Esophagus muscularis mucosa (tissue), 4 donors: ENCODE measurements around the gene ADGRV1. TPM values are rescaled to one million over a fixed set of nuclear protein-coding genes. Genes with fewer than 3 reads are reported as not detected.
"Not testable (repeated sequence)": the region's sequence is repeated elsewhere in the genome, so short reads cannot be mapped to it uniquely, and the experiment has no call there.

Experiments
- DNase-seq: peaks from one replicate; pipeline ENCODE4 v3.0.0-alpha.2; 2017; ENCODE audit errors: extremely low spot score
- H3K27ac ChIP-seq, 4 donors: fragments of 200-600 bp; sonication (generic); replicated peaks in 1 of 4; 1 replicate in 3 of 4; 2 replicates in 1 of 4; pipeline ENCODE4 v1.5.1; 2016 to 2019; ENCODE audit warnings: mild to moderate bottlenecking in 1 of 4
- H3K27me3 ChIP-seq, 4 donors: fragments of 200-600 bp; sonication (generic); one replicate each; pipeline versions ENCODE4 v1.5.1 to v1.6.0; 2016 to 2019
- H3K36me3 ChIP-seq, 4 donors: fragments of 200-600 bp; sonication (generic); one replicate each; pipeline ENCODE4 v1.5.1; 2016 to 2019
- H3K4me1 ChIP-seq, 4 donors: fragments of 200-600 bp; sonication (generic); one replicate each; pipeline ENCODE4 v1.5.1; 2016 to 2019
- H3K4me3 ChIP-seq, 4 donors: fragments of 200-600 bp; sonication (generic); 1 replicate in 2 of 4; 2 replicates in 2 of 4; pipeline ENCODE4 v1.5.1; 2016 to 2019; ENCODE audit warnings: mild to moderate bottlenecking in 4 of 4, moderate library complexity in 1 of 4
- H3K9me3 ChIP-seq, 4 donors: fragments of 200-600 bp; sonication (generic); 1 replicate in 3 of 4; 2 replicates in 1 of 4; pipeline ENCODE4 v1.5.1; 2016 to 2019
- EP300 ChIP-seq: sonication (generic); formaldehyde crosslinking; IDR thresholded peaks from one replicate; pipeline ENCODE4 v1.6.1; 2017; ENCODE audit warnings: antibody characterized with exemption
- POLR2A ChIP-seq: fragments of 450-650 bp; IDR thresholded peaks from one replicate; pipeline ENCODE4 v1.6.1; 2017; ENCODE audit warnings: antibody characterized with exemption, moderate library complexity, mild to moderate bottlenecking, low read depth
- POLR2AphosphoS5 ChIP-seq, 2 donors: sonication (generic); formaldehyde crosslinking; IDR thresholded peaks; one replicate each; pipeline ENCODE4 v1.6.1; 2017; ENCODE audit warnings: antibody characterized with exemption in 2 of 2
- WGBS: methylation state at CpG from one replicate; pipeline ENCODE4 v1.1.5; 2018; 5-methylcytosine and 5-hydroxymethylcytosine counted together
- intact Hi-C: fragments of 100-400 bp; cut with DNase I; formaldehyde crosslinking; loops from one replicate; pipeline ENCODE4 v1.15.1; 2023
- total RNA-seq, 4 donors: library from RNA; depleted of rRNA; stranded (reverse); fragments of >200 nt; gene quantifications; one replicate each; pipeline versions ENCODE4 v1.1.0 to v1.2.1, GENCODE V29; 2016
- TF ChIP-seq, protein P1 (sequence below), 3 experiments: fragments of 200-600 bp in 2 of 3; fragments of 450-650 bp in 1 of 3; sonication (generic) in 2 of 3; IDR thresholded peaks; one replicate each; pipeline ENCODE4 v1.5.1; 2017 to 2019; ENCODE audit warnings: antibody characterized with exemption in 3 of 3, mild to moderate bottlenecking in 2 of 3, moderate library complexity in 1 of 3

Gene ADGRV1
- total RNA-seq, 4 donors from 2014 or later = 0.42 to 1.4 (median 0.54) TPM

DNA sequence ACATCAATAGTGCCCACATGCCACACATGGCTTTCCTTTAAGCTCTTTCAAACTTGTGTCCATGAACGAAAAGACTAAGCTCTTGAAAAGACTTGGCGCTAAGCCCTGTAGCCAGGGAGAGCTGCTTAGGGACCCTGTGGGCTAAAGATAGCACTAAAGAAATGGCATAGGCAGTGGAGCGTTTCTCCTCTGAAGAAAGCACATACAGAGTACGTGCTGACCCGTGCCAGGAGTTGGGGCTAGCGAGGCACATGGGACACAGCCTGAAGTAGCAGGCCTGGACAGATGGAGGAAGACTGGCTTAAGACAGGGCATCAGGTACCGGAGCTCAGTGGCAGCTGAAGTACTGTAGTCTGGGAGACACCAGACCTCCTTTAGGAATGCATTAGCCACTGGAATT, 39.7 kb downstream of the ADGRV1 start:
- Histone ChIP-seq H3K36me3 (no peaks in the 10 kb centered on the region), H3K4me1 (no peaks in the 10 kb centered on the region), H3K9me3 (no peaks in the 10 kb centered on the region), H3K27ac (no peak overlapping the region), H3K27me3 (no peaks in the 10 kb centered on the region), H3K4me3 (no peak overlapping the region)
- intact Hi-C loops = no loop called here
- TF ChIP-seq, protein P1, sequence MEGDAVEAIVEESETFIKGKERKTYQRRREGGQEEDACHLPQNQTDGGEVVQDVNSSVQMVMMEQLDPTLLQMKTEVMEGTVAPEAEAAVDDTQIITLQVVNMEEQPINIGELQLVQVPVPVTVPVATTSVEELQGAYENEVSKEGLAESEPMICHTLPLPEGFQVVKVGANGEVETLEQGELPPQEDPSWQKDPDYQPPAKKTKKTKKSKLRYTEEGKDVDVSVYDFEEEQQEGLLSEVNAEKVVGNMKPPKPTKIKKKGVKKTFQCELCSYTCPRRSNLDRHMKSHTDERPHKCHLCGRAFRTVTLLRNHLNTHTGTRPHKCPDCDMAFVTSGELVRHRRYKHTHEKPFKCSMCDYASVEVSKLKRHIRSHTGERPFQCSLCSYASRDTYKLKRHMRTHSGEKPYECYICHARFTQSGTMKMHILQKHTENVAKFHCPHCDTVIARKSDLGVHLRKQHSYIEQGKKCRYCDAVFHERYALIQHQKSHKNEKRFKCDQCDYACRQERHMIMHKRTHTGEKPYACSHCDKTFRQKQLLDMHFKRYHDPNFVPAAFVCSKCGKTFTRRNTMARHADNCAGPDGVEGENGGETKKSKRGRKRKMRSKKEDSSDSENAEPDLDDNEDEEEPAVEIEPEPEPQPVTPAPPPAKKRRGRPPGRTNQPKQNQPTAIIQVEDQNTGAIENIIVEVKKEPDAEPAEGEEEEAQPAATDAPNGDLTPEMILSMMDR (IDR thresholded peaks at IDR 0.05) = no peak
- DNase-seq = no peak
- WGBS = 85% methylated on average over 7 of the region's 7 CpGs

DNA sequence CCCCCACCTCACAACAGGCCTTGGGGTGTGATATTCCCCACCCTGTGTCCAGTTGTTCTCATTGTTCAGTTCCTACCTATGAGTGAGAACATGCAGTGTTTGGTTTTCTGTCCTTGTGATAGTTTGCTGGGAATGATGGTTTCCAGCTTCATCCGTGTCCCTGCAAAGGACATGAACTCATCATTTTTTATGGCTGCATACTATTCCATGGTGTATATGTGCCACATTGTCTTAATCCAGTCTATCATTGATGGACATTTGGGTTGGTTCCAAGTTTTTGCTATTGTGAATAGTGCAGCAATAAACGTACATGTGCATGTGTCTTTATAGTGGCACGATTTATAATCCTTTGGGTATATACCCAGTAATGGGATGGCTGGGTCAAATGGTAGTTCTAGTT, 41.7 kb downstream of the ADGRV1 start:
- DNase-seq, intact Hi-C loops, H3K27me3 ChIP-seq, H3K27ac ChIP-seq, H3K4me3 ChIP-seq, H3K36me3 ChIP-seq, H3K9me3 ChIP-seq, H3K4me1 ChIP-seq: not testable (repeated sequence)
- 96% methylated on average over 3 of the region's 3 CpGs for WGBS

DNA sequence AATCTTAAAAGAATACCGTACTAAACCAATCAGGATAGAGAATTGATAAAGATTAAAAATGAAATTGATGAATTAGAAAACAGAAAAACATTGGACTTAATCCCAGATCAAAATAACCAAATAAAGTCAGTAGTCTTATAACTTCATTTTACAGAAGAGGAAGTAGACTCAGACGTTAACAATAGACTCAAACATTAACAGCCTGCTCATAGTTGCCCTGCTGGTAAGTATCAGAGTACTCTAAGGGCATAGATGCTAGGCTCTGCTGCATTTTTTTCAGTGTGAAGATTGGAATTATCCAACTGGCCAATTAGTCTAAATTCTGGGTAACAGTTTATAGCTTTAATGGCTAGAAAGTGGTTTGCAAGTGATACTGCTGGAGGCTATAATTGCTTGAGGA, 42.9 kb downstream of the ADGRV1 start:
- Histone ChIP-seq H3K27me3 (no peaks in the 10 kb centered on the region), H3K27ac (no peak overlapping the region), H3K4me3 (no peak overlapping the region), H3K36me3 (no peaks in the 10 kb centered on the region), H3K4me1 (no peaks in the 10 kb centered on the region), H3K9me3 (no peaks in the 10 kb centered on the region)
- intact Hi-C loops = no loop called here
- no peak for TF ChIP-seq POLR2AphosphoS5 (IDR thresholded peaks at IDR 0.05)
- TF ChIP-seq POLR2A = no peak
- TF ChIP-seq, protein P1 (IDR thresholded peaks at IDR 0.05) = no peak
- TF ChIP-seq EP300 = no peak
- 59% methylated on average over 2 of the region's 2 CpGs for WGBS
- DNase-seq = no peak

DNA sequence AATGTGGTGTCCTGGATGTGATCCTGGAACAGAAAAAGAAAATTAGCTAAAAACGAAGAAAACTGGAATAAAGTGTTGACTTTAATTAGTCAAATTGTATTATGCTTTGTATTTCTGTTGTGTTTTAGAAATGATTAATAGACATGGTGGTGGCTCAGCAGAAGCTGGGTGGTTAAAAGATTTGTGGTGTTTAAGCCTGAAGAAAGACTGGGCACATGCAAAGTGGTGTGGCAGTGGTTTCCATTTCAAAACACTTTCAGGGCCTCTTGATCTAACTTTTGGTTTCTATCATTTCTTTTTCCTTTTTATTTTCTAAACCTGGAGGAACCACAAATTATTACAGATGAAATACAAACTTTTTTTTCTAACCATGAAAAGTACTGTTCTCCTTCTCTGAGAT, 44.1 kb downstream of the ADGRV1 start:
- Histone ChIP-seq H3K4me1 (no peaks in the 10 kb centered on the region), H3K9me3 (no peaks in the 10 kb centered on the region), H3K4me3 (no peak overlapping the region), H3K27ac (no peak overlapping the region), H3K27me3 (no peaks in the 10 kb centered on the region), H3K36me3 (no peaks in the 10 kb centered on the region)
- intact Hi-C loops = no loop called here
- TF ChIP-seq EP300 (no peak), POLR2A (no peak), POLR2AphosphoS5 (IDR thresholded peaks at IDR 0.05) (no peak)
- TF ChIP-seq, protein P1 (IDR thresholded peaks at IDR 0.05) = no peak
- no peak for DNase-seq
- 76% methylated on average over 1 of the region's 1 CpG for WGBS

DNA sequence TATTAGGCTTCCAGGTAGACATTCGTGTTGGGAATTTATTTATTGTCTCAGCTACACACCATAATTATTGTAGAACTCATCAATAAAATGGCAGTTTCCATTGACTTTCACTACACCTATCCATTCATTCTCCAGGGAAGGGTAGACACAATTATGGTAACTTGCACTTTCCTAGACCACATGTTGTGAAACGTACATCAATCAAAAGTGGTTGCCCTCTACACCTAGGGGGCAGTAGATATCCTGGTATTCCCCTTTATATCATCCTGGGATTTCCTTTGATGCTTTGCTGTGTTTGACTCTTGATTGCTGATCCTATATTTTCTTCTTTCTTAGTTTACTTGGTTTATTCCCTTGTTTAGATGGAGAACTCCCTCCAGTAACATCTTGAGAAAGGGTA, 47.9 kb downstream of the ADGRV1 start:
- Histone ChIP-seq H3K9me3 (no peaks in the 10 kb centered on the region), H3K27me3 (peaks cover 0 to 3% (median 1%) of the 10 kb centered on the region in 4 donors), H3K27ac (no peak overlapping the region), H3K36me3 (no peaks in the 10 kb centered on the region), H3K4me1 (no peaks in the 10 kb centered on the region), H3K4me3 (no peak overlapping the region)
- WGBS = 50% methylated on average over 2 of the region's 2 CpGs
- no peak for DNase-seq
- intact Hi-C loops = no loop called here
- TF ChIP-seq EP300 = no peak
- TF ChIP-seq POLR2AphosphoS5 (IDR thresholded peaks at IDR 0.05) = no peak
- no peak for TF ChIP-seq POLR2A
- TF ChIP-seq, protein P1 (IDR thresholded peaks at IDR 0.05) = no peak
